Measurements from ENCODE around the gene NRXN3.

- no peak for TF ChIP-seq SIN3A (IDR thresholded peaks at IDR 0.05; ENCODE audit: borderline replicate concordance, insufficient read depth, low read depth, low read length)
- TF ChIP-seq CTCF (IDR thresholded peaks at IDR 0.05): no peak
- TF ChIP-seq POLR2AphosphoS5 (IDR thresholded peaks at IDR 0.05; ENCODE audit: low read depth, low read length): no peak
- TF ChIP-seq, protein P1, sequence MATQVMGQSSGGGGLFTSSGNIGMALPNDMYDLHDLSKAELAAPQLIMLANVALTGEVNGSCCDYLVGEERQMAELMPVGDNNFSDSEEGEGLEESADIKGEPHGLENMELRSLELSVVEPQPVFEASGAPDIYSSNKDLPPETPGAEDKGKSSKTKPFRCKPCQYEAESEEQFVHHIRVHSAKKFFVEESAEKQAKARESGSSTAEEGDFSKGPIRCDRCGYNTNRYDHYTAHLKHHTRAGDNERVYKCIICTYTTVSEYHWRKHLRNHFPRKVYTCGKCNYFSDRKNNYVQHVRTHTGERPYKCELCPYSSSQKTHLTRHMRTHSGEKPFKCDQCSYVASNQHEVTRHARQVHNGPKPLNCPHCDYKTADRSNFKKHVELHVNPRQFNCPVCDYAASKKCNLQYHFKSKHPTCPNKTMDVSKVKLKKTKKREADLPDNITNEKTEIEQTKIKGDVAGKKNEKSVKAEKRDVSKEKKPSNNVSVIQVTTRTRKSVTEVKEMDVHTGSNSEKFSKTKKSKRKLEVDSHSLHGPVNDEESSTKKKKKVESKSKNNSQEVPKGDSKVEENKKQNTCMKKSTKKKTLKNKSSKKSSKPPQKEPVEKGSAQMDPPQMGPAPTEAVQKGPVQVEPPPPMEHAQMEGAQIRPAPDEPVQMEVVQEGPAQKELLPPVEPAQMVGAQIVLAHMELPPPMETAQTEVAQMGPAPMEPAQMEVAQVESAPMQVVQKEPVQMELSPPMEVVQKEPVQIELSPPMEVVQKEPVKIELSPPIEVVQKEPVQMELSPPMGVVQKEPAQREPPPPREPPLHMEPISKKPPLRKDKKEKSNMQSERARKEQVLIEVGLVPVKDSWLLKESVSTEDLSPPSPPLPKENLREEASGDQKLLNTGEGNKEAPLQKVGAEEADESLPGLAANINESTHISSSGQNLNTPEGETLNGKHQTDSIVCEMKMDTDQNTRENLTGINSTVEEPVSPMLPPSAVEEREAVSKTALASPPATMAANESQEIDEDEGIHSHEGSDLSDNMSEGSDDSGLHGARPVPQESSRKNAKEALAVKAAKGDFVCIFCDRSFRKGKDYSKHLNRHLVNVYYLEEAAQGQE (IDR thresholded peaks at IDR 0.05; ENCODE audit: insufficient read depth in 1 of 2, low read depth in 2 of 2, low read length in 1 of 2): no peak
Observed at GRCh38 chr14:78491048-78491447, 320.9 kb downstream of the NRXN3 start.

All from Panc1 (cell line).